ENCODE data around the gene ACOXL.

The ACOXL gene

DNA sequence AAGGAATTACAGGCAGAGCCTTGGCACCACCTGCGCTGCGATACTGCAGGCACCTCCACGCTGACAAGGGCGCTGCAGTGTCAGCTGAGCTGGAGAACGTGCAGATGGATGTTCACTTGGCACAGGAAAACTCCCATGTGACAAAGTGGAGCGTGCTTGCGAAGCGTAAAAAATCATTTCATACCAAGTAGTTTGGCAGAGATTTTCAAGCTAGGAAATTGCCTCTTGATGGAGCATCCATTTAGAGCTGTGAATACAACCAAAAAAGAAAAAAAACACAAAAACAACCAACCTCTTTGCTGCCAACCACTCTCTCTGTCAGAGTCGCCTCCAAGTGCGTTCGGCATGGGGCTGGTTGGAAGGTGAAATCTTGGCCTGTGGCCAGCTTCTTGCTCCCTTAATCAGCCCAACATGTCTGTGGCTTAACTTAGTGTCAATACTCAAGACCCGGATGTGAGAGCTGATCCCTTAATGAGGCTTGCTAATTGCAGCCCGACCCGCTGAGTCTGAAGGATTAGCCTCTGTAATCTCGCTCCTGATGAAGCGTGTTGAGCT is 38.1 kb downstream of the ACOXL start:
- FAIRE-seq (no peak), DNase-seq (ENCODE audit: insufficient read length, low spot score) (no peak)
- TF ChIP-seq SPI1 (IDR thresholded peaks at IDR 0.05; ENCODE audit: low read depth, low read length) (no peak), POLR2A (IDR thresholded peaks at IDR 0.05; ENCODE audit: low read depth, low read length) (no peak), TAF1 (IDR thresholded peaks at IDR 0.05; ENCODE audit: low read depth, low read length) (no peak), POLR2AphosphoS5 (IDR thresholded peaks at IDR 0.05; ENCODE audit: low read depth, low read length) (no peak), POU2F2 (IDR thresholded peaks at IDR 0.05; ENCODE audit: low read depth, low read length) (no peak), PAX5 (IDR thresholded peaks at IDR 0.05; ENCODE audit: insufficient read depth, low read length, severe bottlenecking) (no peak)

DNA sequence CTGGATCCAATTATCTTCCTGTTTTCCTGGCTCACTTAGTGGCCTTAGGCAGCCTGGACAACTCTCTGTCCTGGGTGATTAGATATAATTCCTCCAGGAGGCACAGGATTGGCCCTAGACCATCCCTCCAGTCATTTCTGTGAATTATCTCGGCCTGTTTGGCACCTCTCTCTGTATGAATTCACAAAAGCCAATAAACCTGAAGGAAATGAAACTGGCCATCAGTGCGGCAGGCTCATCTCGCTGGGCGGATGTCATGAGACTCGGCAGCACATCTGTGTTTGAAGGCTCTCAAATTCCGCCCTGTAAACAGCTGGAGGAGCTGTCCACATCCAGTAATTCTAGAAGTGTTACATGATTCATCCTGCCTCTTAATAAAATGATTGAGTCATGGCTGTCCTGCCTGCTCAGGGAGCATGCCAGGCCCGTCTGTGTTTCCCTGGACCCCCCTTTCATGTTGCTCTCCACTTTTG is 38.6 kb downstream of the ACOXL start:
- FAIRE-seq, result no peak
- DNase-seq (ENCODE audit: insufficient read length, low spot score), result no peak
- TF ChIP-seq PAX5 (IDR thresholded peaks at IDR 0.05; ENCODE audit: insufficient read depth, low read length, severe bottlenecking) (no peak), SPI1 (IDR thresholded peaks at IDR 0.05; ENCODE audit: low read depth, low read length) (no peak), POU2F2 (IDR thresholded peaks at IDR 0.05; ENCODE audit: low read depth, low read length) (no peak), POLR2A (IDR thresholded peaks at IDR 0.05; ENCODE audit: low read depth, low read length) (no peak), POLR2AphosphoS5 (IDR thresholded peaks at IDR 0.05; ENCODE audit: low read depth, low read length) (no peak), TAF1 (IDR thresholded peaks at IDR 0.05; ENCODE audit: low read depth, low read length) (no peak)

- no peak for TF ChIP-seq TAF1 (IDR thresholded peaks at IDR 0.05; ENCODE audit: low read depth, low read length)
- TF ChIP-seq POLR2A (IDR thresholded peaks at IDR 0.05; ENCODE audit: low read depth, low read length), result no peak
- no peak for TF ChIP-seq POLR2AphosphoS5 (IDR thresholded peaks at IDR 0.05; ENCODE audit: low read depth, low read length)
- no peak for TF ChIP-seq SPI1 (IDR thresholded peaks at IDR 0.05; ENCODE audit: low read depth, low read length)
- TF ChIP-seq PAX5 (IDR thresholded peaks at IDR 0.05; ENCODE audit: insufficient read depth, low read length, severe bottlenecking), result no peak
- TF ChIP-seq POU2F2 (IDR thresholded peaks at IDR 0.05; ENCODE audit: low read depth, low read length), result no peak
- FAIRE-seq (no peak), DNase-seq (ENCODE audit: insufficient read length, low spot score) (no peak)
Observed at GRCh38 chr2:110771547-110772382, 39.4 kb downstream of the ACOXL start.

DNA sequence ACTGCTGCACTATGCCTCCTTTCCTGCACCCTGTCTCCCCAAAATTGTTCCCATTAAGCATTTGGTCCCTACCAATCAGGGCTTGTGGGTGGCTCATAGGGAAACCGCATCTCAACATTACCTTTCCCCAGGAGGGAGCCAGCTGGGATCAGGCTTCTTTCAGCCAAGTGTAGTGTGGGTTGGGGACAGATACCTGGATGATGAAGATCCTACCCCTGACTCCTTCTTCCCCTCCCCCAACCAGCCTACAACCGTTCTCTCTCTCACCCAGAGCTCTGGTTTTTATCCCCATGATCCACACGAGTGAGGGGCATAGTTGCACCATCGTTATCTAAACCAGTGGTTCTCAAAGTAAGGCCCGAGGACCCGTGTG is 40.0 kb downstream of the ACOXL start:
- TF ChIP-seq SPI1 (IDR thresholded peaks at IDR 0.05; ENCODE audit: low read depth, low read length) (no peak), POU2F2 (IDR thresholded peaks at IDR 0.05; ENCODE audit: low read depth, low read length) (no peak), PAX5 (IDR thresholded peaks at IDR 0.05; ENCODE audit: insufficient read depth, low read length, severe bottlenecking) (no peak), TAF1 (IDR thresholded peaks at IDR 0.05; ENCODE audit: low read depth, low read length) (no peak), POLR2A (IDR thresholded peaks at IDR 0.05; ENCODE audit: low read depth, low read length) (no peak), POLR2AphosphoS5 (IDR thresholded peaks at IDR 0.05; ENCODE audit: low read depth, low read length) (no peak)
- FAIRE-seq, result no peak
- DNase-seq (ENCODE audit: insufficient read length, low spot score), result no peak

GRCh38 chr2:110773401-110773921 is 41.1 kb downstream of the ACOXL start:
- TF ChIP-seq POLR2AphosphoS5 (IDR thresholded peaks at IDR 0.05; ENCODE audit: low read depth, low read length) (no peak), POU2F2 (IDR thresholded peaks at IDR 0.05; ENCODE audit: low read depth, low read length) (no peak), POLR2A (IDR thresholded peaks at IDR 0.05; ENCODE audit: low read depth, low read length) (no peak), PAX5 (IDR thresholded peaks at IDR 0.05; ENCODE audit: insufficient read depth, low read length, severe bottlenecking) (no peak), TAF1 (IDR thresholded peaks at IDR 0.05; ENCODE audit: low read depth, low read length) (no peak), SPI1 (IDR thresholded peaks at IDR 0.05; ENCODE audit: low read depth, low read length) (no peak)
- DNase-seq (ENCODE audit: insufficient read length, low spot score), result no peak
- no peak for FAIRE-seq

DNA sequence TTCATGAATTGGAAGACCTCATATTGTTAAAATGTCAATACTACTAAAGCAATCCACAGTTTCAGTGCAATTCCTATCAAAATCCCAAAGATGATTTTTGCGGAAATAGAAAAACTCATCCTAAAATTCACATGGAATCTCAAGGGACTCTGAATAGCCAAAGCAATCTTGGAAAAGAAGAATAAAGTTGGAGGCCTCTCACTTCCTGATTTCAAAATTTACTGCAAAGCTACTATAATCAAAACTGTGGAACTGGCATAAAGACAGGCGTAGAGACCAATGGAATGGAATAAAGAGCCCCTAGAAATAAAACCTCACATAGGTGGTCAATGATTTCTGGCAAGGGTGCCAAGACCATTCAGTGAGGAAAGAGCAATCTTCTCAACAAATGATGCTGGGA is 42.3 kb downstream of the ACOXL start:
- FAIRE-seq, result no peak
- TF ChIP-seq POLR2A (IDR thresholded peaks at IDR 0.05; ENCODE audit: low read depth, low read length) (no peak), SPI1 (IDR thresholded peaks at IDR 0.05; ENCODE audit: low read depth, low read length) (no peak), POLR2AphosphoS5 (IDR thresholded peaks at IDR 0.05; ENCODE audit: low read depth, low read length) (no peak), PAX5 (IDR thresholded peaks at IDR 0.05; ENCODE audit: insufficient read depth, low read length, severe bottlenecking) (no peak), TAF1 (IDR thresholded peaks at IDR 0.05; ENCODE audit: low read depth, low read length) (no peak), POU2F2 (IDR thresholded peaks at IDR 0.05; ENCODE audit: low read depth, low read length) (no peak)
- no peak for DNase-seq (ENCODE audit: insufficient read length, low spot score)

- DNase-seq (ENCODE audit: insufficient read length, low spot score) (no peak), FAIRE-seq (no peak)
- TF ChIP-seq PAX5 (IDR thresholded peaks at IDR 0.05; ENCODE audit: insufficient read depth, low read length, severe bottlenecking), result no peak
- no peak for TF ChIP-seq POLR2AphosphoS5 (IDR thresholded peaks at IDR 0.05; ENCODE audit: low read depth, low read length)
- TF ChIP-seq POU2F2 (IDR thresholded peaks at IDR 0.05; ENCODE audit: low read depth, low read length), result no peak
- TF ChIP-seq TAF1 (IDR thresholded peaks at IDR 0.05; ENCODE audit: low read depth, low read length), result no peak
- no peak for TF ChIP-seq POLR2A (IDR thresholded peaks at IDR 0.05; ENCODE audit: low read depth, low read length)
- no peak for TF ChIP-seq SPI1 (IDR thresholded peaks at IDR 0.05; ENCODE audit: low read depth, low read length)
Observed at GRCh38 chr2:110777531-110778311, 45.3 kb downstream of the ACOXL start.

DNA sequence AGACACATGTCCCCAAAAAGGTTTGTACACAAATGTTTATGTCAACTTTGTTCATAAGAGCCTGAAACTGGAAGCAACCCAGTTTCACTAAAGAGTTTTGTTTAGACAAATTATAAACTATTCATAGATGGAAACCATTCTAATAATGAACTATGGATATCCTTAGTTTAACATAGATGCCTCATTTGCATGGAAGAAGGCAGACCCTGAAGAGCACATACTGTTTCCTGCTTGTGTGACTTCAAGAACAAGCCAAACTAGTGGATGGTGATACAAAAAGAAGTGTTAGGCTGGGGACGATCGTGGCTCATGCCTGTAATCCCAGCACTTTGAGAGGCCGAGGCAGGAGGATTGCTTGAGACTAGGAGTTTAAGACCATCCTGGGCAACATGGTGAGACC is 48.1 kb downstream of the ACOXL start:
- FAIRE-seq (no peak), DNase-seq (ENCODE audit: insufficient read length, low spot score) (no peak)
- TF ChIP-seq TAF1 (IDR thresholded peaks at IDR 0.05; ENCODE audit: low read depth, low read length) (no peak), SPI1 (IDR thresholded peaks at IDR 0.05; ENCODE audit: low read depth, low read length) (no peak), PAX5 (IDR thresholded peaks at IDR 0.05; ENCODE audit: insufficient read depth, low read length, severe bottlenecking) (no peak)
